H1 (cell line): ENCODE results near the gene CFAP20. TPM values are rescaled to one million over a fixed set of nuclear protein-coding genes. Genes with fewer than 3 reads are reported as not detected.
A peak's percentile ranks its signal among the peaks of the same experiment; 100 is the strongest.

Source experiments
- CTCF ChIA-PET: fragments of 300-600 bp; sonication (Branson Sonifier 250); formaldehyde crosslinking; loops from one replicate; lab custom pipeline; 2021; ENCODE audit not compliant: partially characterized antibody; lab: Charles Lee
- POLR2A ChIA-PET: fragments of 300-600 bp; sonication (Branson Sonifier 250); formaldehyde crosslinking; loops from one replicate; lab custom pipeline; 2021; ENCODE audit warnings: inconsistent platforms; ENCODE audit not compliant: partially characterized antibody; lab: Charles Lee
- DNase-seq, 2 experiments: peaks; one replicate each; pipeline versions ENCODE4 v3.0.0 to v3.0.0-alpha.2; 2010 to 2022; ENCODE audit warnings: low spot score in 2 of 2, low read depth in 1 of 2, mixed read lengths in 1 of 2
- FAIRE-seq: peaks from 2 replicates; lab custom pipeline; 2011; peaks lifted over from hg19 to GRCh38; lab: Jason Lieb, UNC
- H2AFZ ChIP-seq: 2 replicates; pipeline ENCODE4 v1.8.1; 2012; ENCODE audit warnings: low read length, inconsistent platforms
- H2AK5ac ChIP-seq: 2 replicates; pipeline ENCODE4 v1.6.1; 2013; ENCODE audit warnings: low read depth, low read length
- H2BK120ac ChIP-seq: replicated peaks from 2 replicates; pipeline ENCODE3; 2013; ENCODE audit warnings: low read depth, low read length, inconsistent platforms
- H2BK12ac ChIP-seq: 2 replicates; pipeline ENCODE4 v1.6.1; 2013; ENCODE audit warnings: low read depth, low read length
- H2BK15ac ChIP-seq: 2 replicates; pipeline ENCODE4 v1.6.1; 2013; ENCODE audit warnings: low read length
- H2BK20ac ChIP-seq: 2 replicates; pipeline ENCODE4 v1.6.1; 2013; ENCODE audit warnings: low read length
- H2BK5ac ChIP-seq: 2 replicates; pipeline ENCODE4 v1.6.1; 2013; ENCODE audit warnings: low read depth, low read length
- H3K14ac ChIP-seq: 2 replicates; pipeline ENCODE4 v1.6.1; 2013; ENCODE audit warnings: inconsistent platforms; ENCODE audit not compliant: insufficient read length
- H3K18ac ChIP-seq: 2 replicates; pipeline ENCODE4 v1.6.1; 2013; ENCODE audit warnings: low read length; ENCODE audit errors: extremely low read depth
- H3K23ac ChIP-seq: 2 replicates; pipeline ENCODE4 v1.6.1; 2013; ENCODE audit warnings: inconsistent platforms; ENCODE audit not compliant: insufficient read length
- H3K23me2 ChIP-seq: 2 replicates; pipeline ENCODE4 v1.6.1; 2013; ENCODE audit warnings: low read depth, low read length
- H3K27ac ChIP-seq: 2 replicates; pipeline ENCODE4 v1.6.1; 2011; ENCODE audit warnings: low read depth, low read length, inconsistent platforms
- H3K27me3 ChIP-seq, 4 experiments: replicated peaks in 1 of 4; 1 replicate in 1 of 4; 2 replicates in 3 of 4; pipeline versions ENCODE4 v1.6.1 to v1.8.1; 2011 to 2013; ENCODE audit warnings: low read length in 3 of 4, mild to moderate bottlenecking in 3 of 4, inconsistent platforms in 2 of 4, mixed read lengths in 2 of 4, moderate library complexity in 1 of 4; ENCODE audit not compliant: control insufficient read depth in 3 of 4, insufficient read depth in 3 of 4; ENCODE audit errors: extremely low read depth in 1 of 4
- H3K36me3 ChIP-seq, 4 experiments: 2 replicates each; pipeline versions ENCODE4 v1.6.1 to v1.8.1; 2011 to 2013; ENCODE audit warnings: mild to moderate bottlenecking in 4 of 4, low read length in 3 of 4, moderate library complexity in 2 of 4, control low read depth in 1 of 4, inconsistent platforms in 1 of 4; ENCODE audit not compliant: insufficient read depth in 4 of 4, control insufficient read depth in 2 of 4
- H3K4ac ChIP-seq: replicated peaks from 2 replicates; pipeline ENCODE3; 2013; ENCODE audit warnings: low read length, low read depth, mixed read lengths, inconsistent platforms; ENCODE audit not compliant: insufficient read length
- H3K4me1 ChIP-seq, 4 experiments: replicated peaks in 1 of 4; 1 replicate in 1 of 4; 2 replicates in 3 of 4; pipeline versions ENCODE4 v1.6.1 to v1.8.1; 2011 to 2013; ENCODE audit warnings: low read length in 3 of 4, inconsistent platforms in 2 of 4, mixed read lengths in 1 of 4; ENCODE audit not compliant: insufficient read depth in 4 of 4, control insufficient read depth in 3 of 4
- H3K4me2 ChIP-seq, 2 experiments: 2 replicates each; pipeline versions ENCODE4 v1.6.1 to v1.8.1; 2011 to 2013; ENCODE audit warnings: low read depth in 2 of 2, low read length in 2 of 2, control low read depth in 1 of 2, inconsistent platforms in 1 of 2, mild to moderate bottlenecking in 1 of 2; ENCODE audit not compliant: insufficient read depth in 1 of 2
- H3K4me3 ChIP-seq, 4 experiments: fragments of 200-600, 300-600 bp in 1 of 4; sonication (generic), shearing (Covaris generic), sonication (Bioruptor Twin) in 1 of 4; 2 replicates each; pipeline versions ENCODE4 v1.5.1 to v1.8.1; 2011 to 2016; ENCODE audit warnings: low read length in 4 of 4, low read depth in 3 of 4, control low read depth in 2 of 4, inconsistent platforms in 2 of 4, mild to moderate bottlenecking in 2 of 4, mixed read lengths in 1 of 4, moderate library complexity in 1 of 4; ENCODE audit not compliant: insufficient read depth in 2 of 4; ENCODE audit errors: extremely low read depth in 1 of 4
- H3K56ac ChIP-seq: replicated peaks from 2 replicates; pipeline ENCODE3; 2013; ENCODE audit warnings: low read depth, mild to moderate bottlenecking, mixed read lengths, low read length, inconsistent platforms; ENCODE audit not compliant: insufficient read length
- H3K79me1 ChIP-seq: 2 replicates; pipeline ENCODE4 v1.6.1; 2013; ENCODE audit warnings: low read depth, low read length, control low read depth
- H3K79me2 ChIP-seq, 2 experiments: 2 replicates each; pipeline versions ENCODE4 v1.6.1 to v1.8.1; 2012 to 2013; ENCODE audit warnings: low read length in 2 of 2, mild to moderate bottlenecking in 2 of 2, inconsistent platforms in 1 of 2; ENCODE audit not compliant: insufficient read depth in 2 of 2, control insufficient read depth in 1 of 2
- H3K9ac ChIP-seq, 4 experiments: replicated peaks in 1 of 4; 1 replicate in 1 of 4; 2 replicates in 3 of 4; pipeline versions ENCODE4 v1.6.1 to v1.8.1; 2011 to 2013; ENCODE audit warnings: low read depth in 3 of 4, low read length in 3 of 4, control low read depth in 2 of 4, mild to moderate bottlenecking in 2 of 4, moderate library complexity in 2 of 4, inconsistent platforms in 1 of 4; ENCODE audit errors: extremely low read depth in 1 of 4
- H3K9me3 ChIP-seq, 2 experiments: 2 replicates each; pipeline versions ENCODE4 v1.6.1 to v1.8.1; 2012 to 2013; ENCODE audit warnings: mild to moderate bottlenecking in 2 of 2, moderate library complexity in 2 of 2, control low read depth in 1 of 2, inconsistent platforms in 1 of 2, low read depth in 1 of 2, low read length in 1 of 2, mixed read lengths in 1 of 2; ENCODE audit not compliant: insufficient read depth in 2 of 2
- H4K20me1 ChIP-seq, 2 experiments: replicated peaks in 1 of 2; 2 replicates each; pipeline versions ENCODE3 to v1.8.1; 2011 to 2013; ENCODE audit warnings: inconsistent platforms in 2 of 2, low read length in 2 of 2, mild to moderate bottlenecking in 1 of 2; ENCODE audit not compliant: insufficient read depth in 2 of 2, control insufficient read depth in 1 of 2
- H4K5ac ChIP-seq: 2 replicates; pipeline ENCODE4 v1.6.1; 2013; ENCODE audit warnings: low read length, low read depth, mixed read lengths, inconsistent platforms; ENCODE audit not compliant: insufficient read length
- H4K8ac ChIP-seq: 2 replicates; pipeline ENCODE4 v1.8.0; 2013; ENCODE audit warnings: mild to moderate bottlenecking, moderate library complexity, low read length, inconsistent platforms; ENCODE audit not compliant: insufficient read depth; ENCODE audit errors: extremely low read depth
- H4K91ac ChIP-seq: replicated peaks from 2 replicates; pipeline ENCODE3; 2013; ENCODE audit warnings: low read length, mixed read lengths, inconsistent platforms; ENCODE audit not compliant: insufficient read length
- EGR1 ChIP-seq: IDR thresholded peaks from 2 replicates; pipeline ENCODE4 v1.6.1; 2011; ENCODE audit warnings: low read depth, low read length, borderline replicate concordance
- JUN ChIP-seq: IDR thresholded peaks from 2 replicates; pipeline ENCODE4 v1.6.1; 2011; ENCODE audit warnings: low read depth, mild to moderate bottlenecking, improper control_type of control experiment, low read length
- KDM4A ChIP-seq: IDR thresholded peaks from one replicate; pipeline ENCODE4 v1.7.1; 2012; ENCODE audit warnings: low read depth, mild to moderate bottlenecking, moderate library complexity, low read length, inconsistent platforms; ENCODE audit not compliant: severe bottlenecking
- PHF8 ChIP-seq: fragments of 200-600 bp; sonication (generic); conservative IDR thresholded peaks from 2 replicates; pipeline ENCODE4 v1.7.1; 2012; ENCODE audit warnings: low read depth, mild to moderate bottlenecking, inconsistent platforms, low read length, moderate library complexity
- POLR2AphosphoS5 ChIP-seq: IDR thresholded peaks from 2 replicates; pipeline ENCODE4 v1.6.1; 2011; ENCODE audit warnings: low read depth, low read length
- SIRT6 ChIP-seq: IDR thresholded peaks from one replicate; pipeline ENCODE4 v1.7.1; 2012; ENCODE audit warnings: low read length, inconsistent platforms
- SP1 ChIP-seq: IDR thresholded peaks from 2 replicates; pipeline ENCODE4 v1.6.1; 2011; ENCODE audit warnings: low read depth, low read length
- TAF7 ChIP-seq: optimal IDR thresholded peaks from 2 replicates; pipeline ENCODE3; 2011; ENCODE audit warnings: low read depth, mild to moderate bottlenecking, inconsistent platforms, low read length, moderate library complexity, borderline replicate concordance
- WGBS, 2 experiments: shearing (Covaris generic) in 1 of 2; methylation state at CpG; one replicate each; pipeline versions ENCODE4 v1.1.6 to v1.1.7; 2013 to 2015; ENCODE audit warnings: low lambda C conversion rate in 2 of 2, mixed read lengths in 2 of 2, inconsistent platforms in 1 of 2, low coverage in 1 of 2, missing lambda C conversion rate in 1 of 2; ENCODE audit not compliant: insufficient replicate concordance in 2 of 2, insufficient coverage in 1 of 2, insufficient read length in 1 of 2; ENCODE audit errors: extremely low coverage in 1 of 2, missing lambda C conversion rate in 1 of 2; 5-methylcytosine and 5-hydroxymethylcytosine counted together
- polyA plus RNA-seq, 7 experiments: library from polyadenylated mRNA; depleted of rRNA in 3 of 7; stranded (reverse) in 5 of 7; unstranded in 2 of 7; fragments of >200 nt in 5 of 7; fragments of 200-250 nt in 2 of 7; gene quantifications; 1 replicate in 5 of 7; 2 replicates in 1 of 7; 4 replicates in 1 of 7; pipeline versions ENCODE4 v1.2.1 to v1.2.3, GENCODE V29; 2011 to 2013; ENCODE audit warnings: missing spikeins in 2 of 7, mixed read lengths in 2 of 7
- total RNA-seq: library from RNA; stranded (reverse); fragmentation: NEBNext Ultra II Directional; extraction: Animal tissue kit (Norgen Biotek cat#: 25700); gene quantifications from 2 replicates; pipeline ENCODE4 v1.2.1, GENCODE V29; 2021
- TF ChIP-seq, protein P1 (sequence below), 3 experiments: IDR thresholded peaks; 1 replicate in 2 of 3; 2 replicates in 1 of 3; pipeline versions ENCODE4 v1.5.1 to v1.6.1; 2011; ENCODE audit warnings: low read length in 3 of 3, mild to moderate bottlenecking in 3 of 3, inconsistent platforms in 2 of 3, low read depth in 1 of 3, moderate library complexity in 1 of 3; ENCODE audit not compliant: insufficient read depth in 1 of 3; ENCODE audit errors: control extremely low read depth in 1 of 3
- TF ChIP-seq, protein P2 (sequence below): IDR thresholded peaks from 2 replicates; pipeline ENCODE4 v1.6.1; 2012; ENCODE audit warnings: inconsistent platforms

Gene CFAP20
- total and polyA plus RNA-seq, 2 of the 8 experiments (the other 6 are each of a cell fraction or from before 2014, with no cell fraction given): 45.6 to 65.4 TPM

DNA sequence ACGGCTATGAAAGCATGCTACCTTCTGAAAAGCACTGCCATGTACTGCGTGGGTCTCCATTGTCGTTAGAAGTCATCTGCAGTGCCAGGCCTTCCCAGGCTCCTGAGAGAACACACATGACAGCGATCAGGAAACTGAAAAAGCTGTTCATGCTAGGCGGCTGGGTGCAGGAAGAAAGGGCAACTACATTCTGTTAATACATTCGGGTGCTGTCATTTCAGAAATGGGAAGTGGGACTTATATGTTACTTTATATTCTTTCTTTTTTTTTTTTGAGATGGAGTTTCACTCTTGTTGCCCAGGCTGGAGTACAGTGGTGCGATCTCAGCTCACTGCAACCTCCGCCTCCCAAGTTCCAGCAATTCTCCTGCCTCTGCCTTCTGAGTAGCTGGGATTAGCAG lies 19.9 kb downstream of the CFAP20 start:
- H3K23me2 ChIP-seq: no peaks in the 10 kb centered on the region
- POLR2A ChIA-PET: interaction anchor here (1.0 to 4.7 kb wide), 3 partner anchors 8 to 20 kb away, joined by 3 to 27 read pairs (median 4); partner anchors contain the start of gene CFAP20
- H2BK12ac ChIP-seq: peak overlapping the region; percentile 11; the same call in 1 of the 2 replicates
- peak overlapping the region; percentile 4 for H4K91ac ChIP-seq
- no peak overlapping the region for H3K14ac ChIP-seq
- no peak overlapping the region for H2BK20ac ChIP-seq
- no peaks in the 10 kb centered on the region for H3K27me3 ChIP-seq
- DNase-seq (no peak), FAIRE-seq (no peak)
- WGBS, 2 experiments: 89% methylated on average over 8 of the region's 8 CpGs; no CpG with 5 or more reads in 1 of the 2 experiments
- H3K4ac ChIP-seq: no peak overlapping the region
- H2BK5ac ChIP-seq: 0 out of 2 replicates have a peak overlapping the region, but pooled peaks have one; percentile 2
- H3K4me3 ChIP-seq: no peak overlapping the region
- H3K18ac ChIP-seq: no peak overlapping the region
- no peaks in the 10 kb centered on the region for H3K79me1 ChIP-seq
- H3K4me2 ChIP-seq: no peak overlapping the region
- H4K5ac ChIP-seq: no peak overlapping the region
- no peaks in the 10 kb centered on the region for H3K79me2 ChIP-seq
- no peak overlapping the region for H3K23ac ChIP-seq
- H3K9ac ChIP-seq: no peak overlapping the region
- H3K27ac ChIP-seq: no peak overlapping the region
- no peak overlapping the region for H2BK120ac ChIP-seq
- peaks cover 3 to 15% (median 8%) of the 10 kb centered on the region in 4 experiments for H3K36me3 ChIP-seq
- no peaks in the 10 kb centered on the region for H4K20me1 ChIP-seq
- H2BK15ac ChIP-seq: no peak overlapping the region
- no peak overlapping the region for H2AFZ ChIP-seq
- H3K4me1 ChIP-seq: peaks cover 9 to 24% (median 21%) of the 10 kb centered on the region in 4 experiments
- CTCF ChIA-PET: interaction anchor here (0.7 to 18.9 kb wide), 14 partner anchors 9 to 91 kb away, joined by 3 to 235 read pairs (median 6); partner anchors contain the start of gene MMP15
- H2AK5ac ChIP-seq: no peak overlapping the region
- H3K9me3 ChIP-seq: no peaks in the 10 kb centered on the region
- no peak overlapping the region for H3K56ac ChIP-seq
- no peak overlapping the region for H4K8ac ChIP-seq
- TF ChIP-seq EGR1: no peak
- TF ChIP-seq, protein P1, sequence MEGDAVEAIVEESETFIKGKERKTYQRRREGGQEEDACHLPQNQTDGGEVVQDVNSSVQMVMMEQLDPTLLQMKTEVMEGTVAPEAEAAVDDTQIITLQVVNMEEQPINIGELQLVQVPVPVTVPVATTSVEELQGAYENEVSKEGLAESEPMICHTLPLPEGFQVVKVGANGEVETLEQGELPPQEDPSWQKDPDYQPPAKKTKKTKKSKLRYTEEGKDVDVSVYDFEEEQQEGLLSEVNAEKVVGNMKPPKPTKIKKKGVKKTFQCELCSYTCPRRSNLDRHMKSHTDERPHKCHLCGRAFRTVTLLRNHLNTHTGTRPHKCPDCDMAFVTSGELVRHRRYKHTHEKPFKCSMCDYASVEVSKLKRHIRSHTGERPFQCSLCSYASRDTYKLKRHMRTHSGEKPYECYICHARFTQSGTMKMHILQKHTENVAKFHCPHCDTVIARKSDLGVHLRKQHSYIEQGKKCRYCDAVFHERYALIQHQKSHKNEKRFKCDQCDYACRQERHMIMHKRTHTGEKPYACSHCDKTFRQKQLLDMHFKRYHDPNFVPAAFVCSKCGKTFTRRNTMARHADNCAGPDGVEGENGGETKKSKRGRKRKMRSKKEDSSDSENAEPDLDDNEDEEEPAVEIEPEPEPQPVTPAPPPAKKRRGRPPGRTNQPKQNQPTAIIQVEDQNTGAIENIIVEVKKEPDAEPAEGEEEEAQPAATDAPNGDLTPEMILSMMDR (IDR thresholded peaks at IDR 0.05; ENCODE audit: control extremely low read depth in 1 of 3, insufficient read depth in 1 of 3, low read depth in 1 of 3, low read length in 3 of 3): no peak
- no peak for TF ChIP-seq TAF7
- TF ChIP-seq KDM4A: no peak
- no peak for TF ChIP-seq PHF8
- no peak for TF ChIP-seq SIRT6
- TF ChIP-seq, protein P2, sequence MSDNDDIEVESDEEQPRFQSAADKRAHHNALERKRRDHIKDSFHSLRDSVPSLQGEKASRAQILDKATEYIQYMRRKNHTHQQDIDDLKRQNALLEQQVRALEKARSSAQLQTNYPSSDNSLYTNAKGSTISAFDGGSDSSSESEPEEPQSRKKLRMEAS: no peak
- no peak for TF ChIP-seq JUN
- no peak for TF ChIP-seq SP1
- no peak for TF ChIP-seq POLR2AphosphoS5
